ENCODE results near the gene FAM163A.

- no peak for TF ChIP-seq CTCF (IDR thresholded peaks at IDR 0.05 in 2 of 3, conservative IDR thresholded peaks at IDR 0.05 in 1 of 3; ENCODE audit: insufficient read depth in 2 of 3, low read depth in 1 of 3, low read length in 3 of 3)
- TF ChIP-seq ZNF146 (CRISPR knock-in tag; IDR thresholded peaks at IDR 0.05; ENCODE audit: unreplicated experiment): no peak
- no peak for TF ChIP-seq ZNF512 (tag; IDR thresholded peaks at IDR 0.05)
- TF ChIP-seq ARID4B (CRISPR knock-in tag; IDR thresholded peaks at IDR 0.05): no peak
- TF ChIP-seq ZNF274 (IDR thresholded peaks at IDR 0.05; ENCODE audit: borderline replicate concordance, low read depth, low read length): no peak
- no peak for TF ChIP-seq MYNN (IDR thresholded peaks at IDR 0.05)
- no peak for TF ChIP-seq MYNN (CRISPR knock-in tag; IDR thresholded peaks at IDR 0.05)
- TF ChIP-seq ZBTB33 (CRISPR knock-in tag; IDR thresholded peaks at IDR 0.05): no peak
- TF ChIP-seq IRF2 (CRISPR knock-in tag; IDR thresholded peaks at IDR 0.05): no peak
- TF ChIP-seq EZH2 (IDR thresholded peaks at IDR 0.05; ENCODE audit: borderline replicate concordance, low read depth, low read length): no peak
- TF ChIP-seq ZNF395 (CRISPR knock-in tag; IDR thresholded peaks at IDR 0.05): no peak
- no peak for TF ChIP-seq ZBTB26 (CRISPR knock-in tag; IDR thresholded peaks at IDR 0.05)
These were observed 28.9 kb upstream of the FAM163A start for GRCh38 chr1:179714159-179714558.
